ENCODE data around the gene PKMYT1.

GRCh38 chr16:3007059-3007956 lies 27.1 kb upstream of the PKMYT1 start:
- TF ChIP-seq MAZ (IDR thresholded peaks at IDR 0.05; ENCODE audit: borderline replicate concordance, low read depth, low read length) (no peak), RFX5 (IDR thresholded peaks at IDR 0.05; ENCODE audit: low read depth, low read length) (no peak), USF2 (IDR thresholded peaks at IDR 0.05; ENCODE audit: low read depth, low read length) (no peak), BHLHE40 (IDR thresholded peaks at IDR 0.05; ENCODE audit: low read depth, low read length) (no peak), RAD21 (IDR thresholded peaks at IDR 0.05; ENCODE audit: low read length) (no peak), CEBPB (IDR thresholded peaks at IDR 0.05; ENCODE audit: low read depth, low read length) (no peak), MAFK (IDR thresholded peaks at IDR 0.05; ENCODE audit: low read depth, low read length) (no peak), POLR2A (IDR thresholded peaks at IDR 0.05; ENCODE audit: low read depth, low read length) (no peak), CHD1 (IDR thresholded peaks at IDR 0.05; ENCODE audit: low read depth, low read length) (no peak), ELK1 (IDR thresholded peaks at IDR 0.05; ENCODE audit: borderline replicate concordance, low read depth, low read length) (no peak)
- TF ChIP-seq, protein P1, sequence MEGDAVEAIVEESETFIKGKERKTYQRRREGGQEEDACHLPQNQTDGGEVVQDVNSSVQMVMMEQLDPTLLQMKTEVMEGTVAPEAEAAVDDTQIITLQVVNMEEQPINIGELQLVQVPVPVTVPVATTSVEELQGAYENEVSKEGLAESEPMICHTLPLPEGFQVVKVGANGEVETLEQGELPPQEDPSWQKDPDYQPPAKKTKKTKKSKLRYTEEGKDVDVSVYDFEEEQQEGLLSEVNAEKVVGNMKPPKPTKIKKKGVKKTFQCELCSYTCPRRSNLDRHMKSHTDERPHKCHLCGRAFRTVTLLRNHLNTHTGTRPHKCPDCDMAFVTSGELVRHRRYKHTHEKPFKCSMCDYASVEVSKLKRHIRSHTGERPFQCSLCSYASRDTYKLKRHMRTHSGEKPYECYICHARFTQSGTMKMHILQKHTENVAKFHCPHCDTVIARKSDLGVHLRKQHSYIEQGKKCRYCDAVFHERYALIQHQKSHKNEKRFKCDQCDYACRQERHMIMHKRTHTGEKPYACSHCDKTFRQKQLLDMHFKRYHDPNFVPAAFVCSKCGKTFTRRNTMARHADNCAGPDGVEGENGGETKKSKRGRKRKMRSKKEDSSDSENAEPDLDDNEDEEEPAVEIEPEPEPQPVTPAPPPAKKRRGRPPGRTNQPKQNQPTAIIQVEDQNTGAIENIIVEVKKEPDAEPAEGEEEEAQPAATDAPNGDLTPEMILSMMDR (conservative IDR thresholded peaks at IDR 0.05; ENCODE audit: low read depth, low read length), result no peak
